ENCODE measurements around the gene GPRIN2.

GPRIN2 gene

GRCh38 chr10:46526682-46527038 lies 29.8 kb downstream of the GPRIN2 start:
- no peak for DNase-seq (ENCODE audit: low spot score)
- Histone ChIP-seq H3K4me3 (no peak overlapping the region), H3K27ac (no peak overlapping the region)
- TF ChIP-seq, protein P1, sequence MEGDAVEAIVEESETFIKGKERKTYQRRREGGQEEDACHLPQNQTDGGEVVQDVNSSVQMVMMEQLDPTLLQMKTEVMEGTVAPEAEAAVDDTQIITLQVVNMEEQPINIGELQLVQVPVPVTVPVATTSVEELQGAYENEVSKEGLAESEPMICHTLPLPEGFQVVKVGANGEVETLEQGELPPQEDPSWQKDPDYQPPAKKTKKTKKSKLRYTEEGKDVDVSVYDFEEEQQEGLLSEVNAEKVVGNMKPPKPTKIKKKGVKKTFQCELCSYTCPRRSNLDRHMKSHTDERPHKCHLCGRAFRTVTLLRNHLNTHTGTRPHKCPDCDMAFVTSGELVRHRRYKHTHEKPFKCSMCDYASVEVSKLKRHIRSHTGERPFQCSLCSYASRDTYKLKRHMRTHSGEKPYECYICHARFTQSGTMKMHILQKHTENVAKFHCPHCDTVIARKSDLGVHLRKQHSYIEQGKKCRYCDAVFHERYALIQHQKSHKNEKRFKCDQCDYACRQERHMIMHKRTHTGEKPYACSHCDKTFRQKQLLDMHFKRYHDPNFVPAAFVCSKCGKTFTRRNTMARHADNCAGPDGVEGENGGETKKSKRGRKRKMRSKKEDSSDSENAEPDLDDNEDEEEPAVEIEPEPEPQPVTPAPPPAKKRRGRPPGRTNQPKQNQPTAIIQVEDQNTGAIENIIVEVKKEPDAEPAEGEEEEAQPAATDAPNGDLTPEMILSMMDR (IDR thresholded peaks at IDR 0.05) = no peak

- DNase-seq (ENCODE audit: low spot score) = no peak
- Histone ChIP-seq H3K27ac (no peak overlapping the region), H3K4me3 (no peak overlapping the region)
- TF ChIP-seq, protein P1 (IDR thresholded peaks at IDR 0.05) = no peak
Measured at GRCh38 chr10:46525824-46526681, 30.4 kb downstream of the GPRIN2 start.

DNA sequence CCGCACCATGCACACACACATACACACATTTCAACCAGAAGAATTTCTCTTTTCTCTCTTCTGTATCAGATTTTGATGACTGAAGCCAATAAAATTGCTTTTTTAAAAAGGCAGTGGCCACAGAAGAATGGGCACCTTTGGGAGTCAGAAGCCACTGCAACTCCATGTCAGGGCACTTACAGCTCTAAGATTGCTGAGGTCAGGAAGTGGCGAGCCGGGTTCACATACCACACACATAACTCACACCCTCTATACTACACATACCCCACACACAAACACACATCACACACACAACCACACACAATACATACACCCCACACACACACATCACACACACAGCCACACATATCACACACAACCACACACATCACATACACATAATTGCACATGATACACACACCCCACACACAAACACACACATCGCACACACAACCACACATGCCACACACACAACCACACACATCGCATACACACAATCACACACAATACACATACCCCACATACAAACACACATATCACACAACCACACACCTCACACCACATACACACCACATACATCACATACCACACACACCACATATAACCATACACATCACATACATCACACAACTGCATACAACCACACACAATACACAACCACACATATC lies 31.2 kb downstream of the GPRIN2 start:
- no peak for DNase-seq (ENCODE audit: low spot score)
- Histone ChIP-seq H3K27ac (no peak overlapping the region), H3K4me3 (no peak overlapping the region)
- TF ChIP-seq, protein P1 (IDR thresholded peaks at IDR 0.05) = no peak

- H3K4me3 ChIP-seq = no peak overlapping the region
- TF ChIP-seq, protein P1 (IDR thresholded peaks at IDR 0.05) = no peak
- H3K27ac ChIP-seq = no peak overlapping the region
- DNase-seq (ENCODE audit: low spot score) = no peak
Measured at GRCh38 chr10:46524472-46525176, 31.8 kb downstream of the GPRIN2 start.

DNA sequence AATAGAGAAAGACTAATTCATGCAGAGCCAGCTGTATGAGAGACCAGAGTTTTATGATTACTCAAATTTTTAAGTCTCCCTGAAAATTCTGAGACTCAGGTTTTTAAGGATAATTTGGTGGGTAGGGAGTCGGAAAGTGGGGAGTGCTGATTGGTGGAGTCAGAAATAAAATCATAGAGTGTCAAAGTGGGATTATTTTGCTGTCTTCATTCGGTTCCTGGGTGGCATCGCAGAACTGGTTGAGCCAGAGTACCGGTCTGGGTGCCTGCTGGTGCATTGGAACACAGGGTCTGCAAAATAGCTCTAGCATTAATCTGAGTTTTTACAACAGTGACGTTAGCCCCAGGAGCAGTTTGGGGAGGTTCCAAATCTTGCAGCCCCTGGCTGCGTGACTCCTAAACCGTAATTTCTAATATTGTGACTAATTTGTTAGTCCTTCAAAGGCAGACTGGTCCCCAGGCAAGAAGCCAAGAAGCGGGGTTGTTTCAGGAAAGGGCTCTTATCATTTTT lies 32.4 kb downstream of the GPRIN2 start:
- TF ChIP-seq, protein P1 (IDR thresholded peaks at IDR 0.05) = no peak
- Histone ChIP-seq H3K27ac (no peak overlapping the region), H3K4me3 (no peak overlapping the region)
- DNase-seq (ENCODE audit: low spot score) = no peak

DNA sequence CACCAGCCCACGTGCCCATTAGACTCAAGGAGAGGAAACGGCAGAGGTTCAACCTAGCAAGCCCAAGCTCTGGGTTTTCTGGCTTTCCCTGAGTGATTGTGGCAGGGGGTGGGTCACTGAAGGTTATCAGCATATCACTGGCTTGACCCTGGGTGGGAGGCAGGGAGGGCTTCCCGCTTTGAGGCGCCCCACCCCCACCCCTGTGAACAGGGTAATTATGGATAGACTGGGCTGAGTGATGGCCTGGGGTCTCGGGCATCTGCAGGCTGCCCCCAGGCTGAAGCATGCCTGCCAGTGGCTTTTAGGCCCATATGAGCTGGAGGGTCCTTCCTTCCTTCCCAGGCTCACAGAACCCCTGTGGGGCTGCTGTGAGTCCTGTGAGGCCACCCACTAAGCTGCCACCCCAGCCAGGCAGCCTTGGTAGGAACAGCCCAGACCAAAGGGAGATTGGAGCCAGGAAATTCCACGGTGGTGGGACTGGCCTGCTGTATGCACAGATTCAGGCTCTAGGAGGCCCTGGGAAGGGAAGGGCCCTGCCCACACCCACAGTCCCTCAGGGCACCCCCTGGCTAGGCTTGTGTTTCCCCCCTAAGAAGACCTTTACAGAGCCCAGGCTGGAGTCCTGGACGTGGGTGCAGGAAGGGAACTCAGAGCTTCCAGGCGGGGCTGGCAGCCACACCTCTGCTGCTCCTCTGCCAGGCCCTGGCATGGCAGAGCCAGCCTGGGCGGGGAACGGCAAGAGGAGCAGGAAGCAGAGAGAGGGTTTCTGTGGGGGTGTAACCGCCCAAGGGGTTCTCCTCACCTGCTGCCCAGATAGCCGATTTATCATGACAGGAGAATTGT lies 33.1 kb downstream of the GPRIN2 start:
- H3K27ac ChIP-seq = no peak overlapping the region
- no peak for DNase-seq (ENCODE audit: low spot score)
- H3K4me3 ChIP-seq = no peak overlapping the region
- TF ChIP-seq, protein P1 (IDR thresholded peaks at IDR 0.05) = no peak

All from coronary artery (tissue), 2 donors.